Liver (tissue), 9 donors: ENCODE results near the gene KLF13. TPM values are rescaled to one million over a fixed set of nuclear protein-coding genes. Genes with fewer than 3 reads are reported as not detected.

Experiments used
- DNase-seq: peaks from one replicate; pipeline ENCODE4 v3.0.0-alpha.2; 2017; ENCODE audit warnings: low spot score
- H3K27ac ChIP-seq, 2 donors: one replicate each; pipeline ENCODE4 v1.7.0; 2013; ENCODE audit warnings: inconsistent platforms in 2 of 2, low read length in 2 of 2, control low read depth in 1 of 2, low read depth in 1 of 2, mild to moderate bottlenecking in 1 of 2
- H3K27me3 ChIP-seq, 4 donors: one replicate each; pipeline versions ENCODE4 v1.6.1 to v1.7.0; 2013; ENCODE audit warnings: low read length in 3 of 4, inconsistent platforms in 1 of 4, mild to moderate bottlenecking in 1 of 4, moderate library complexity in 1 of 4; ENCODE audit not compliant: control insufficient read depth in 4 of 4, insufficient read depth in 4 of 4
- H3K36me3 ChIP-seq, 4 donors: one replicate each; pipeline versions ENCODE4 v1.6.1 to v1.7.0; 2013; ENCODE audit warnings: low read length in 3 of 4, mild to moderate bottlenecking in 3 of 4, low read depth in 1 of 4, moderate library complexity in 1 of 4; ENCODE audit not compliant: control insufficient read depth in 4 of 4, insufficient read depth in 3 of 4
- H3K4me1 ChIP-seq, 4 donors: one replicate each; pipeline versions ENCODE4 v1.6.1 to v1.7.0; 2013; ENCODE audit warnings: low read length in 3 of 4, mild to moderate bottlenecking in 3 of 4, moderate library complexity in 1 of 4; ENCODE audit not compliant: control insufficient read depth in 4 of 4, insufficient read depth in 4 of 4
- H3K4me3 ChIP-seq, 3 donors: one replicate each; pipeline versions ENCODE4 v1.6.1 to v1.7.0; 2013; ENCODE audit warnings: low read length in 3 of 3, control low read depth in 1 of 3, low read depth in 1 of 3, mild to moderate bottlenecking in 1 of 3
- H3K9ac ChIP-seq, 2 donors: one replicate each; pipeline ENCODE4 v1.7.0; 2013; ENCODE audit warnings: low read length in 2 of 2, mild to moderate bottlenecking in 2 of 2, moderate library complexity in 2 of 2, control low read depth in 1 of 2, low read depth in 1 of 2
- H3K9me3 ChIP-seq, 4 donors: one replicate each; pipeline versions ENCODE4 v1.6.1 to v1.7.0; 2013; ENCODE audit warnings: low read length in 3 of 4; ENCODE audit not compliant: control insufficient read depth in 4 of 4
- EGR1 ChIP-seq, 2 donors: IDR thresholded peaks; 2 replicates each; pipeline ENCODE4 v1.6.1; 2016 to 2018; ENCODE audit warnings: antibody characterized with exemption in 2 of 2, low read depth in 2 of 2
- FOXA1 ChIP-seq: IDR thresholded peaks from 2 replicates; pipeline ENCODE4 v1.6.1; 2016; ENCODE audit warnings: antibody characterized with exemption
- GABPA ChIP-seq, 2 donors: IDR thresholded peaks in 1 of 2; conservative IDR thresholded peaks in 1 of 2; 2 replicates each; pipeline ENCODE4 v1.6.1; 2016; ENCODE audit warnings: antibody characterized with exemption in 2 of 2, mild to moderate bottlenecking in 1 of 2, moderate library complexity in 1 of 2
- HNF4A ChIP-seq, 2 donors: conservative IDR thresholded peaks; 2 replicates each; pipeline ENCODE4 v1.6.1; 2016; ENCODE audit warnings: antibody characterized with exemption in 2 of 2, mild to moderate bottlenecking in 2 of 2
- HNF4G ChIP-seq: IDR thresholded peaks from 2 replicates; pipeline ENCODE4 v1.6.1; 2016; ENCODE audit warnings: antibody characterized with exemption
- JUND ChIP-seq, 2 donors: IDR thresholded peaks; 2 replicates each; pipeline ENCODE4 v1.6.1; 2016; ENCODE audit warnings: antibody characterized with exemption in 2 of 2
- NR2F2 ChIP-seq: IDR thresholded peaks from 2 replicates; pipeline ENCODE4 v1.6.1; 2016; ENCODE audit warnings: antibody characterized with exemption
- RAD21 ChIP-seq, 2 donors: IDR thresholded peaks; 2 replicates each; pipeline ENCODE4 v1.6.1; 2016; ENCODE audit warnings: antibody characterized with exemption in 2 of 2, mild to moderate bottlenecking in 2 of 2
- RXRA ChIP-seq, 2 donors: IDR thresholded peaks; 2 replicates each; pipeline ENCODE4 v1.6.1; 2017 to 2018; ENCODE audit warnings: antibody characterized with exemption in 2 of 2, mild to moderate bottlenecking in 1 of 2
- SP1 ChIP-seq: IDR thresholded peaks from 2 replicates; pipeline ENCODE4 v1.6.1; 2018; ENCODE audit warnings: antibody characterized with exemption, mild to moderate bottlenecking
- WGBS: extraction: QIAGEN DNeasy Blood & Tissue Kit; methylation state at CpG from one replicate; pipeline ENCODE4 v1.1.7; 2013; 5-methylcytosine and 5-hydroxymethylcytosine counted together
- polyA plus RNA-seq, 2 donors: library from polyadenylated mRNA; stranded (reverse) in 1 of 2; unstranded in 1 of 2; fragments of 200-250 nt in 1 of 2; fragments of >200 nt in 1 of 2; fragmentation: Nextera tagmentation in 1 of 2; extraction: Ambion mirVana in 1 of 2; gene quantifications; one replicate each; pipeline versions ENCODE4 v1.2.1 to v1.2.3, GENCODE V29; 2013 to 2015
- total RNA-seq, 2 donors: library from RNA; depleted of rRNA; stranded (reverse); fragments of >200 nt; gene quantifications; one replicate each; pipeline ENCODE4 v1.2.3, GENCODE V29; 2014
- TF ChIP-seq, protein P1 (sequence below): IDR thresholded peaks from 2 replicates; pipeline ENCODE4 v1.6.1; 2016; ENCODE audit warnings: antibody characterized with exemption
- TF ChIP-seq, protein P2 (sequence below): IDR thresholded peaks from 2 replicates; pipeline ENCODE4 v1.6.1; 2016; ENCODE audit warnings: antibody characterized with exemption, mild to moderate bottlenecking
- TF ChIP-seq, protein P3 (sequence below): IDR thresholded peaks from 2 replicates; pipeline ENCODE4 v1.6.1; 2016; ENCODE audit warnings: antibody characterized with exemption
- TF ChIP-seq, protein P4 (sequence below): fragments of 150-350 bp; IDR thresholded peaks from 2 replicates; pipeline ENCODE4 v1.5.1; 2017; ENCODE audit warnings: improper control_type of control experiment, low read depth, low read length; ENCODE audit not compliant: missing input control
- donor health status: healthy.
- donor health status: healthy.
- donor health status: healthy.
- donor health status: healthy.
- donor health status: healthy.

The KLF13 gene
- total and polyA plus RNA-seq, 4 donors = 17.4 to 77.1 (median 57.5) TPM

DNA sequence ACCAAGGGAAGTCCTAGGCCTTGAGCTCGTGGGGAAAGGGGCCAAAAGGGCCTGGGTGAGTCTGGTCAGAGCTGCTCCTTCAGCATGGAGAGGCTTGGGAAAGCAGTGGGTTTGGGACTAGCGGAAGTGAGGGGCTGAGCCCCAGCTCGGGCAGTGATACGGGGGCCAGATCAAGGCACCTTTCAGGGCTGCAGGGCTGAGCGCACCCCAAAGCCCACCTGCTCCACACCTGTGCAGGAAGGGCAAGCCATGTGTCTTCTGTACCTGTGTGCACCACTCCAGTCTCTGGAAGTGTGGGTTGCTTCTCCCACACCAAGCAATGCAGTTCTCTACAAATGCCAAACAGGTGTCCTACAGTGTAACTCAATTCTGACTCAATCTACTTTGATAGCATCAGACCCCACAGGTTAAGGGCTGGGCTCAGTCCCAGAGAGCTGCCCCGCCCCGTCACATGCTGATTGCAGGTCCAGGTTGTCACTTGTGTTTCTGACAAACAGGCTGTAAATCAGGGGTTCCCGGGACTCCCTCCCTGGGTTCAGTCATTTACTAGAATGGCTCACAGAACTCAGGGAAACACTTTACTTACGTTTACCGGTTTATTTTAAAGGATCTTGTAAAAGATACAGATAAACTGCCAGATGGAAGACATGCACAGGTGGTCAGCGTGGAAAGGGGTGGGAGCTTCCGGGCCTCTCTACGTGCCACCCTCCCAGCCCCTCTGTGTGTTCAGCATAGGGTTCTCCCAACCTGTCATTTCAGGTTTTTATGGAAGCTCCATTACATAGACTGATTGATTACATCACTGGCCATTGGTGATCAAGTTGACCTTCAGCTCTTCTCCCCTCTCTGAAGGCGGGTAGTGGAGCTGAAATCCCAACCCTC is 28.8 kb upstream of the KLF13 start:
- 89% methylated on average over 14 of the region's 14 CpGs for WGBS
- peak; percentile 67 for DNase-seq
- H3K27me3 ChIP-seq = no peaks in the 10 kb centered on the region
- peak overlapping the region; percentile 67 to 72 for H3K27ac ChIP-seq
- no peaks in the 10 kb centered on the region for H3K36me3 ChIP-seq
- TF ChIP-seq HNF4G (no peak), SP1 (no peak), NR2F2 (no peak)
- H3K4me3 ChIP-seq = no peak overlapping the region
- no peaks in the 10 kb centered on the region for H3K9me3 ChIP-seq
- H3K9ac ChIP-seq = peak overlapping the region in 1 of 2 donors; percentile 57
- peaks cover 20 to 54% (median 44%) of the 10 kb centered on the region in 4 donors for H3K4me1 ChIP-seq

DNA sequence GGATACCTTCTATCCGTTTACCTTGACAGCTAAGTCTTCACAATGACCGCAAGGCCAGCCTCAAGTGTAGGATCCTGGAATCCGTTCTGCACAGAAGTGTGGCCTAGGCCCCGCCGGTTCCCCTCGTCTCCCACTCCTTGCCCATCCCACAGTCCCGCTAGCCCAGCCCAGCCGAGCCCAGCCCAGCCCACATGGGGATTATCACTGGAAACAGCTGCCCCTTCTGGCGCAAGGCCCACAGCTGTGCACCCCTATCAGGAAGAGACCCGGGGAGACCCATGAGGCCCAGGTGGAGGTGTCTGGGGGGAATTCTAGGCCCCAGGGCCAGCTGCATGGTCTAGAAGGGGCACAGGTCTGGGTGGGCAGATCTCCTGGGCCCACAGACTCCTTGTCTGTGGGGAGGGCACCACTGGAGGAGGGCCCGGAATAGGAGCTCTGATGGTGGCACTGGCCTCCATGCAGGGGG is 27.9 kb upstream of the KLF13 start:
- H3K27ac ChIP-seq = no peak overlapping the region
- H3K9me3 ChIP-seq = no peaks in the 10 kb centered on the region
- H3K4me1 ChIP-seq = peaks cover 24 to 63% (median 53%) of the 10 kb centered on the region in 4 donors
- H3K4me3 ChIP-seq = no peak overlapping the region
- DNase-seq = peak; percentile 94
- H3K36me3 ChIP-seq = no peaks in the 10 kb centered on the region
- no peak overlapping the region for H3K9ac ChIP-seq
- TF ChIP-seq SP1 = no peak
- TF ChIP-seq FOXA1 = no peak
- TF ChIP-seq GABPA (IDR thresholded peaks at IDR 0.05 in 1 of 2, conservative IDR thresholded peaks at IDR 0.05 in 1 of 2) = no peak
- TF ChIP-seq, protein P1, sequence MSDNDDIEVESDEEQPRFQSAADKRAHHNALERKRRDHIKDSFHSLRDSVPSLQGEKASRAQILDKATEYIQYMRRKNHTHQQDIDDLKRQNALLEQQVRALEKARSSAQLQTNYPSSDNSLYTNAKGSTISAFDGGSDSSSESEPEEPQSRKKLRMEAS = no peak
- TF ChIP-seq NR2F2 = no peak
- no peak for TF ChIP-seq EGR1 (IDR thresholded peaks at IDR 0.05; ENCODE audit: low read depth in 2 of 2)
- TF ChIP-seq HNF4G = no peak
- TF ChIP-seq RXRA (IDR thresholded peaks at IDR 0.05) = no peak
- TF ChIP-seq, protein P2, sequence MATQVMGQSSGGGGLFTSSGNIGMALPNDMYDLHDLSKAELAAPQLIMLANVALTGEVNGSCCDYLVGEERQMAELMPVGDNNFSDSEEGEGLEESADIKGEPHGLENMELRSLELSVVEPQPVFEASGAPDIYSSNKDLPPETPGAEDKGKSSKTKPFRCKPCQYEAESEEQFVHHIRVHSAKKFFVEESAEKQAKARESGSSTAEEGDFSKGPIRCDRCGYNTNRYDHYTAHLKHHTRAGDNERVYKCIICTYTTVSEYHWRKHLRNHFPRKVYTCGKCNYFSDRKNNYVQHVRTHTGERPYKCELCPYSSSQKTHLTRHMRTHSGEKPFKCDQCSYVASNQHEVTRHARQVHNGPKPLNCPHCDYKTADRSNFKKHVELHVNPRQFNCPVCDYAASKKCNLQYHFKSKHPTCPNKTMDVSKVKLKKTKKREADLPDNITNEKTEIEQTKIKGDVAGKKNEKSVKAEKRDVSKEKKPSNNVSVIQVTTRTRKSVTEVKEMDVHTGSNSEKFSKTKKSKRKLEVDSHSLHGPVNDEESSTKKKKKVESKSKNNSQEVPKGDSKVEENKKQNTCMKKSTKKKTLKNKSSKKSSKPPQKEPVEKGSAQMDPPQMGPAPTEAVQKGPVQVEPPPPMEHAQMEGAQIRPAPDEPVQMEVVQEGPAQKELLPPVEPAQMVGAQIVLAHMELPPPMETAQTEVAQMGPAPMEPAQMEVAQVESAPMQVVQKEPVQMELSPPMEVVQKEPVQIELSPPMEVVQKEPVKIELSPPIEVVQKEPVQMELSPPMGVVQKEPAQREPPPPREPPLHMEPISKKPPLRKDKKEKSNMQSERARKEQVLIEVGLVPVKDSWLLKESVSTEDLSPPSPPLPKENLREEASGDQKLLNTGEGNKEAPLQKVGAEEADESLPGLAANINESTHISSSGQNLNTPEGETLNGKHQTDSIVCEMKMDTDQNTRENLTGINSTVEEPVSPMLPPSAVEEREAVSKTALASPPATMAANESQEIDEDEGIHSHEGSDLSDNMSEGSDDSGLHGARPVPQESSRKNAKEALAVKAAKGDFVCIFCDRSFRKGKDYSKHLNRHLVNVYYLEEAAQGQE = no peak
- TF ChIP-seq RAD21 (IDR thresholded peaks at IDR 0.05) = no peak
- TF ChIP-seq, protein P3, sequence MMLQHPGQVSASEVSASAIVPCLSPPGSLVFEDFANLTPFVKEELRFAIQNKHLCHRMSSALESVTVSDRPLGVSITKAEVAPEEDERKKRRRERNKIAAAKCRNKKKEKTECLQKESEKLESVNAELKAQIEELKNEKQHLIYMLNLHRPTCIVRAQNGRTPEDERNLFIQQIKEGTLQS = no peak
- TF ChIP-seq, protein P4, sequence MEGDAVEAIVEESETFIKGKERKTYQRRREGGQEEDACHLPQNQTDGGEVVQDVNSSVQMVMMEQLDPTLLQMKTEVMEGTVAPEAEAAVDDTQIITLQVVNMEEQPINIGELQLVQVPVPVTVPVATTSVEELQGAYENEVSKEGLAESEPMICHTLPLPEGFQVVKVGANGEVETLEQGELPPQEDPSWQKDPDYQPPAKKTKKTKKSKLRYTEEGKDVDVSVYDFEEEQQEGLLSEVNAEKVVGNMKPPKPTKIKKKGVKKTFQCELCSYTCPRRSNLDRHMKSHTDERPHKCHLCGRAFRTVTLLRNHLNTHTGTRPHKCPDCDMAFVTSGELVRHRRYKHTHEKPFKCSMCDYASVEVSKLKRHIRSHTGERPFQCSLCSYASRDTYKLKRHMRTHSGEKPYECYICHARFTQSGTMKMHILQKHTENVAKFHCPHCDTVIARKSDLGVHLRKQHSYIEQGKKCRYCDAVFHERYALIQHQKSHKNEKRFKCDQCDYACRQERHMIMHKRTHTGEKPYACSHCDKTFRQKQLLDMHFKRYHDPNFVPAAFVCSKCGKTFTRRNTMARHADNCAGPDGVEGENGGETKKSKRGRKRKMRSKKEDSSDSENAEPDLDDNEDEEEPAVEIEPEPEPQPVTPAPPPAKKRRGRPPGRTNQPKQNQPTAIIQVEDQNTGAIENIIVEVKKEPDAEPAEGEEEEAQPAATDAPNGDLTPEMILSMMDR = no peak
- TF ChIP-seq HNF4A (conservative IDR thresholded peaks at IDR 0.05) = no peak
- no peak for TF ChIP-seq JUND (IDR thresholded peaks at IDR 0.05)
- WGBS = 91% methylated on average over 11 of the region's 11 CpGs
- no peaks in the 10 kb centered on the region for H3K27me3 ChIP-seq
